ENCODE results near the gene KLK15.

GRCh38 chr19:50874211-50874610, 40.8 kb upstream of the KLK15 start:
- TF ChIP-seq TCF7 (IDR thresholded peaks at IDR 0.05; ENCODE audit: borderline replicate concordance) (no peak), HDGF (IDR thresholded peaks at IDR 0.05) (no peak), EZH2 (IDR thresholded peaks at IDR 0.05; ENCODE audit: borderline replicate concordance, control insufficient read depth, low read depth, low read length) (no peak), PBX3 (IDR thresholded peaks at IDR 0.05; ENCODE audit: insufficient replicate concordance, low read depth, low read length) (no peak), HDAC2 (IDR thresholded peaks at IDR 0.05) (no peak)
- TF ChIP-seq, protein P1, sequence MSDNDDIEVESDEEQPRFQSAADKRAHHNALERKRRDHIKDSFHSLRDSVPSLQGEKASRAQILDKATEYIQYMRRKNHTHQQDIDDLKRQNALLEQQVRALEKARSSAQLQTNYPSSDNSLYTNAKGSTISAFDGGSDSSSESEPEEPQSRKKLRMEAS (IDR thresholded peaks at IDR 0.05; ENCODE audit: low read depth, low read length) = no peak
